Dedifferentiated amniotic fluid mesenchymal stem cell (primary cell): ENCODE measurements around the gene ZBTB17.

Experiments used
- DNase-seq: peaks from one replicate; pipeline ENCODE4 v3.0.0-alpha.2; 2016; ENCODE audit errors: extremely low spot score

The ZBTB17 gene

GRCh38 chr1:15947382-15948090 is 28.4 kb downstream of the ZBTB17 start:
- DNase-seq = no peak

GRCh38 chr1:15946571-15947381 is 29.1 kb downstream of the ZBTB17 start:
- DNase-seq = no peak

- DNase-seq = no peak
Observed at GRCh38 chr1:15945832-15946448, 30.0 kb downstream of the ZBTB17 start.

- DNase-seq = no peak
Observed at GRCh38 chr1:15945011-15945831, 30.7 kb downstream of the ZBTB17 start.

- DNase-seq = no peak
Observed at GRCh38 chr1:15944308-15945010, 31.4 kb downstream of the ZBTB17 start.

- no peak for DNase-seq
Observed at GRCh38 chr1:15943992-15944307, 32.0 kb downstream of the ZBTB17 start.

- no peak for DNase-seq
Observed at GRCh38 chr1:15943328-15943991, 32.4 kb downstream of the ZBTB17 start.

GRCh38 chr1:15942661-15943327 is 33.1 kb downstream of the ZBTB17 start:
- DNase-seq = no peak

- DNase-seq = no peak
Observed at GRCh38 chr1:15941899-15942660, 33.8 kb downstream of the ZBTB17 start.

GRCh38 chr1:15941044-15941840 is 34.7 kb downstream of the ZBTB17 start:
- DNase-seq = no peak

GRCh38 chr1:15940110-15941043 is 35.5 kb downstream of the ZBTB17 start:
- DNase-seq = no peak

- DNase-seq = no peak
Observed at GRCh38 chr1:15939181-15940109, 36.5 kb downstream of the ZBTB17 start.

- no peak for DNase-seq
Observed at GRCh38 chr1:15938628-15939161, 37.2 kb downstream of the ZBTB17 start.

- DNase-seq = no peak
Observed at GRCh38 chr1:15937706-15938168, 38.2 kb downstream of the ZBTB17 start.

GRCh38 chr1:15937146-15937545 is 38.8 kb downstream of the ZBTB17 start:
- no peak for DNase-seq

- DNase-seq = no peak
Observed at GRCh38 chr1:15936025-15936424, 39.9 kb downstream of the ZBTB17 start.
